Caco-2 (cell line): ENCODE measurements around the gene EAF1. TPM values are rescaled to one million over a fixed set of nuclear protein-coding genes. Genes with fewer than 3 reads are reported as not detected.

Experiments
- BruUV-seq: library from RNA; stranded (reverse); fragments of 400-500 nt; replicated peaks from 2 replicates; lab custom pipeline; 2021; lab: Mats Ljungman, UMichigan
- CTCF ChIA-PET: fragments of 300-600 bp; sonication (Branson Sonifier 250); formaldehyde crosslinking; loops from one replicate; lab custom pipeline; 2022; ENCODE audit warnings: antibody characterized with exemption; lab: Charles Lee
- POLR2A ChIA-PET: fragments of 300-600 bp; sonication (Branson Sonifier 250); formaldehyde crosslinking; loops from one replicate; lab custom pipeline; 2022; ENCODE audit warnings: antibody characterized with exemption; lab: Charles Lee
- DNase-seq, 2 experiments: peaks; one replicate each; pipeline versions ENCODE4 v3.0.0 to v3.0.0-alpha.2; 2020 to 2022
- H3K27me3 ChIP-seq: replicated peaks from 2 replicates; pipeline ENCODE4 v1.6.0; 2011; ENCODE audit warnings: low read length; ENCODE audit not compliant: control insufficient read depth, insufficient read depth
- H3K36me3 ChIP-seq: 2 replicates; pipeline ENCODE4 v1.5.1; 2011; ENCODE audit warnings: low read length; ENCODE audit not compliant: control insufficient read depth, insufficient read depth
- H3K4me1 ChIP-seq: fragments of 250-450 bp; sonication (Bioruptor Pico); 2 replicates; pipeline ENCODE4 v1.5.1; 2020; ENCODE audit warnings: mild to moderate bottlenecking
- H3K4me3 ChIP-seq: 2 replicates; pipeline ENCODE4 v1.5.1; 2011; ENCODE audit warnings: low read depth, mild to moderate bottlenecking, control low read depth, low read length
- H3K9me3 ChIP-seq: fragments of 250-450 bp; sonication (Bioruptor Pico); 2 replicates; pipeline ENCODE4 v1.5.1; 2020; ENCODE audit warnings: mild to moderate bottlenecking, moderate library complexity
- H3K27ac Mint-ChIP-seq: one replicate; pipeline ENCODE4 v1.8.0; 2022; ENCODE audit warnings: mixed read lengths; ENCODE audit not compliant: unreplicated experiment
- H3K27me3 Mint-ChIP-seq: one replicate; pipeline ENCODE4 v1.8.0; 2022; ENCODE audit warnings: mixed read lengths; ENCODE audit not compliant: insufficient read depth, unreplicated experiment
- H3K36me3 Mint-ChIP-seq: one replicate; pipeline ENCODE4 v1.8.0; 2022; ENCODE audit warnings: mild to moderate bottlenecking, mixed read lengths; ENCODE audit not compliant: insufficient read depth, unreplicated experiment
- H3K4me1 Mint-ChIP-seq: one replicate; pipeline ENCODE4 v1.8.0; 2022; ENCODE audit warnings: low read depth, mixed read lengths; ENCODE audit not compliant: unreplicated experiment
- H3K4me3 Mint-ChIP-seq: one replicate; pipeline ENCODE4 v1.8.0; 2022; ENCODE audit warnings: mild to moderate bottlenecking, moderate library complexity, mixed read lengths; ENCODE audit not compliant: unreplicated experiment
- H3K9me3 Mint-ChIP-seq: one replicate; pipeline ENCODE4 v1.8.0; 2022; ENCODE audit warnings: mixed read lengths; ENCODE audit not compliant: unreplicated experiment
- CTCF ChIP-seq, 2 experiments: fragments of 200-600 bp in 1 of 2; IDR thresholded peaks; 1 replicate in 1 of 2; 2 replicates in 1 of 2; pipeline versions ENCODE4 v1.5.1 to v1.8.0; 2011 to 2022; ENCODE audit warnings: antibody characterized with exemption in 1 of 2, control low read depth in 1 of 2, inconsistent platforms in 1 of 2, low read depth in 1 of 2, low read length in 1 of 2, mild to moderate bottlenecking in 1 of 2, moderate library complexity in 1 of 2; ENCODE audit not compliant: insufficient read depth in 1 of 2, severe bottlenecking in 1 of 2, unreplicated experiment in 1 of 2
- intact Hi-C: fragments of 100-400 bp; cut with micrococcal nuclease; formaldehyde crosslinking; loops from one replicate; pipeline ENCODE4 v1.10.0; 2022; ENCODE audit not compliant: unreplicated experiment
- total RNA-seq: library from RNA; stranded (reverse); gene quantifications from 2 replicates; pipeline ENCODE4 v1.2.3, GENCODE V29; 2022

The EAF1 gene
- total RNA-seq, 1 experiment from 2014 or later = 33.5 TPM

- Mint-ChIP-seq H3K36me3 (peaks cover 25% of the 10 kb centered on the region), H3K4me1 (no peaks in the 10 kb centered on the region), H3K27ac (no peak overlapping the region), H3K9me3 (no peaks in the 10 kb centered on the region), H3K27me3 (no peaks in the 10 kb centered on the region), H3K4me3 (peak overlapping the region; percentile 94)
- Histone ChIP-seq H3K9me3 (no peaks in the 10 kb centered on the region), H3K4me1 (no peaks in the 10 kb centered on the region), H3K36me3 (no peaks in the 10 kb centered on the region), H3K4me3 (peak overlapping the region; percentile 93; the same call in 1 of the 2 replicates), H3K27me3 (no peaks in the 10 kb centered on the region)
- CTCF ChIA-PET = no interaction called here
- POLR2A ChIA-PET = no interaction called here
- DNase-seq = no peak
- no peak for TF ChIP-seq CTCF (IDR thresholded peaks at IDR 0.05; ENCODE audit: insufficient read depth in 1 of 2, low read depth in 1 of 2, low read length in 1 of 2, severe bottlenecking in 1 of 2, unreplicated experiment in 1 of 2)
- no TSS peak for BruUV-seq
- intact Hi-C loops = no loop called here
These were observed 1.7 kb downstream of the EAF1 start for GRCh38 chr3:15429080-15429479.

- CTCF ChIA-PET = no interaction called here
- H3K36me3 ChIP-seq = 0 out of 2 replicates have a peak, but pooled peaks cover 2% of the 10 kb centered on the region
- H3K4me1 Mint-ChIP-seq = no peaks in the 10 kb centered on the region
- no peak overlapping the region for H3K27ac Mint-ChIP-seq
- peaks cover 30% of the 10 kb centered on the region for H3K36me3 Mint-ChIP-seq
- POLR2A ChIA-PET = no interaction called here
- H3K9me3 Mint-ChIP-seq = no peaks in the 10 kb centered on the region
- H3K27me3 Mint-ChIP-seq = no peaks in the 10 kb centered on the region
- no peaks in the 10 kb centered on the region for H3K27me3 ChIP-seq
- no peak overlapping the region for H3K4me3 ChIP-seq
- no TSS peak for BruUV-seq
- DNase-seq = no peak
- no peaks in the 10 kb centered on the region for H3K4me1 ChIP-seq
- intact Hi-C loops = no loop called here
- no peaks in the 10 kb centered on the region for H3K9me3 ChIP-seq
- no peak overlapping the region for H3K4me3 Mint-ChIP-seq
- no peak for TF ChIP-seq CTCF (IDR thresholded peaks at IDR 0.05; ENCODE audit: insufficient read depth in 1 of 2, low read depth in 1 of 2, low read length in 1 of 2, severe bottlenecking in 1 of 2, unreplicated experiment in 1 of 2)
These were observed 3.2 kb downstream of the EAF1 start for GRCh38 chr3:15430624-15431023.

GRCh38 chr3:15431256-15431837, 3.9 kb downstream of the EAF1 start:
- H3K36me3 ChIP-seq = 0 out of 2 replicates have a peak, but pooled peaks cover 2% of the 10 kb centered on the region
- H3K9me3 Mint-ChIP-seq = no peaks in the 10 kb centered on the region

More at GRCh38 chr3:15431256-15431837, 3.9 kb downstream of the EAF1 start:
- ChIA-PET CTCF (no interaction called here), POLR2A (no interaction called here)
- intact Hi-C loops = no loop called here
- Mint-ChIP-seq H3K27ac (no peak overlapping the region), H3K4me3 (no peak overlapping the region), H3K36me3 (peaks cover 35% of the 10 kb centered on the region), H3K4me1 (no peaks in the 10 kb centered on the region), H3K27me3 (no peaks in the 10 kb centered on the region)
- Histone ChIP-seq H3K4me1 (no peaks in the 10 kb centered on the region), H3K27me3 (no peaks in the 10 kb centered on the region), H3K9me3 (no peaks in the 10 kb centered on the region), H3K4me3 (no peak overlapping the region)
- BruUV-seq = no TSS peak
- TF ChIP-seq CTCF (IDR thresholded peaks at IDR 0.05; ENCODE audit: insufficient read depth in 1 of 2, low read depth in 1 of 2, low read length in 1 of 2, severe bottlenecking in 1 of 2, unreplicated experiment in 1 of 2) = no peak
- DNase-seq = no peak
